DOHH2 (cell line): Measurements from ENCODE around the gene NKD1.

ENCODE experiments used
- H3F3A ChIP-seq: fragments of 200-600 bp; sonication (generic), shearing (Covaris generic); 2 replicates; pipeline ENCODE4 v1.6.0; 2016; ENCODE audit warnings: antibody characterized with exemption, mild to moderate bottlenecking; ENCODE audit not compliant: control insufficient read depth, insufficient read depth
- H3K27ac ChIP-seq: fragments of 200-600 bp; sonication (generic); 2 replicates; pipeline ENCODE4 v1.5.1; 2014; ENCODE audit warnings: low read depth, mild to moderate bottlenecking, low read length, moderate library complexity
- H3K27me3 ChIP-seq: fragments of 200-600 bp; sonication (generic); 2 replicates; pipeline ENCODE4 v1.6.1; 2014; ENCODE audit warnings: mild to moderate bottlenecking, low read length, mixed read lengths; ENCODE audit not compliant: control insufficient read depth
- H3K36me3 ChIP-seq: fragments of 200-600 bp; sonication (generic); 2 replicates; pipeline ENCODE4 v1.6.1; 2014; ENCODE audit warnings: mild to moderate bottlenecking, low read length, moderate library complexity, mixed read lengths; ENCODE audit not compliant: control insufficient read depth
- H3K4me1 ChIP-seq: fragments of 200-600 bp; sonication (generic); 2 replicates; pipeline ENCODE4 v1.6.1; 2014; ENCODE audit warnings: mild to moderate bottlenecking, low read length, mixed read lengths; ENCODE audit not compliant: control insufficient read depth
- H3K4me2 ChIP-seq: fragments of 200-600 bp; sonication (generic); 2 replicates; pipeline ENCODE4 v1.6.0; 2014; ENCODE audit warnings: mild to moderate bottlenecking, low read length, moderate library complexity
- H3K4me3 ChIP-seq: fragments of 200-600 bp; sonication (generic); 2 replicates; pipeline ENCODE4 v1.5.1; 2014; ENCODE audit warnings: mild to moderate bottlenecking, low read length, mixed read lengths
- H3K79me2 ChIP-seq: fragments of 200-600 bp; sonication (generic); 2 replicates; pipeline ENCODE4 v1.6.1; 2014; ENCODE audit warnings: mild to moderate bottlenecking, low read length, mixed read lengths; ENCODE audit not compliant: control insufficient read depth
- H3K9me2 ChIP-seq: fragments of 200-600 bp; sonication (generic); replicated peaks from 2 replicates; pipeline ENCODE4 v1.6.1; 2014; ENCODE audit warnings: mild to moderate bottlenecking, low read length, mixed read lengths; ENCODE audit not compliant: control insufficient read depth
- H3K9me3 ChIP-seq: fragments of 200-600 bp; sonication (generic); 2 replicates; pipeline ENCODE4 v1.6.1; 2014; ENCODE audit warnings: antibody characterized with exemption, low read length, mixed read lengths; ENCODE audit not compliant: control insufficient read depth, insufficient read depth
- H4K20me1 ChIP-seq: fragments of 200-600 bp; sonication (generic); 2 replicates; pipeline ENCODE4 v1.6.0; 2014; ENCODE audit warnings: low read depth, mild to moderate bottlenecking, antibody characterized with exemption, low read length, moderate library complexity; ENCODE audit not compliant: control insufficient read depth, insufficient read depth
- EZH2phosphoT487 ChIP-seq: fragments of 200-600 bp; sonication (generic); IDR thresholded peaks from 2 replicates; pipeline ENCODE4 v1.6.1; 2017; ENCODE audit warnings: borderline replicate concordance, mild to moderate bottlenecking, antibody characterized with exemption, low read length, moderate library complexity, mixed read lengths
- TF ChIP-seq, protein P1 (sequence below): fragments of 200-600 bp; sonication (generic); IDR thresholded peaks from one replicate; pipeline ENCODE4 v1.5.1; 2014; ENCODE audit warnings: antibody characterized with exemption, mild to moderate bottlenecking, low read depth, low read length; ENCODE audit not compliant: poor library complexity, severe bottlenecking

NKD1 gene

DNA sequence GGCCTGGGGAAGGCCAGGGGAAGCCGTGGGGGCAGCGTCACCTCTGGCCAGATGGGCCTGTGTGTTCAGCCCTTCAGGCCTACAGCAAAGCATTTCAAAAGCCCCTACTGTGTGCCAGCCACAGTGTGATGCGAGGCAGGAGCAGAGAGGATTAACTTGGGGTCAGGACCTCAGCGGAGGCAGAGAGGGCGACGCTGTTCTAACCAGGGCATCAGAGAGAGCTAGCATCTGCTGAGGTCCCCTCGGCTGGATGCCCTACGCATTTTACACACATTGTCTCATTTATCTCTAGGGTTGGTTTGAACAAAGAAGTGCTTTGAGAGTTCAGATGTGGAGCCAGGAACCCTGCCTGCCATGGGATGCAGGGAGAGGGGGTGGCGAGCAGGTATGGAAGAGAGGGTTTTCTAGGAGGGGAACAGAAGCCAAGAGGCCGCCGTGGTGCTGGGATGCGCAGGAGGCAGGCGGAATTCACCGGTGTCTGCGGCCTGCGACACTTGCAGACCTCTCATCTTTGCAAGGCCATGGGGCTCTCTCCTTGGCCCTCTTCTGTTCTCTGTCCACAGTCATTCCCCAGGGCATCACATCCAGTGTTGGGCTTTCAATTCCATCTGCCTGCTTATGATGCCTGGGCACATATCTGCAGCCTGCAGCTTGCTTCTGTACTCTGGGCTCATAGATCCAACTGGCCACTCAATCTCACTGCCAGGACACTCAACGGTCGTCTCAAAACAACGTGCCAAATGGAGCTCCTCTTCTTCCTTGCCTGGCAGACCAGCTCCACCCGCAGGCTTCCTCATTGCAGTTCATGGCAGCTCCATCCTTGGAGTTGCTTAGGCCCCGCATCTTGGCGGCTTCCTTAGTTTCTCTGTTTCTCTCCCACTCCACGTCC is 8.1 kb upstream of the NKD1 start:
- no peak overlapping the region for H3K27ac ChIP-seq
- no peaks in the 10 kb centered on the region for H3K9me2 ChIP-seq
- no peaks in the 10 kb centered on the region for H3K9me3 ChIP-seq
- no peaks in the 10 kb centered on the region for H3F3A ChIP-seq
- peaks cover 2% of the 10 kb centered on the region; the same call in 1 of the 2 replicates for H3K27me3 ChIP-seq
- H3K4me1 ChIP-seq, result no peaks in the 10 kb centered on the region
- no peaks in the 10 kb centered on the region for H3K36me3 ChIP-seq
- H3K79me2 ChIP-seq, result no peaks in the 10 kb centered on the region
- no peaks in the 10 kb centered on the region for H4K20me1 ChIP-seq
- no peak overlapping the region for H3K4me3 ChIP-seq
- TF ChIP-seq, protein P1, sequence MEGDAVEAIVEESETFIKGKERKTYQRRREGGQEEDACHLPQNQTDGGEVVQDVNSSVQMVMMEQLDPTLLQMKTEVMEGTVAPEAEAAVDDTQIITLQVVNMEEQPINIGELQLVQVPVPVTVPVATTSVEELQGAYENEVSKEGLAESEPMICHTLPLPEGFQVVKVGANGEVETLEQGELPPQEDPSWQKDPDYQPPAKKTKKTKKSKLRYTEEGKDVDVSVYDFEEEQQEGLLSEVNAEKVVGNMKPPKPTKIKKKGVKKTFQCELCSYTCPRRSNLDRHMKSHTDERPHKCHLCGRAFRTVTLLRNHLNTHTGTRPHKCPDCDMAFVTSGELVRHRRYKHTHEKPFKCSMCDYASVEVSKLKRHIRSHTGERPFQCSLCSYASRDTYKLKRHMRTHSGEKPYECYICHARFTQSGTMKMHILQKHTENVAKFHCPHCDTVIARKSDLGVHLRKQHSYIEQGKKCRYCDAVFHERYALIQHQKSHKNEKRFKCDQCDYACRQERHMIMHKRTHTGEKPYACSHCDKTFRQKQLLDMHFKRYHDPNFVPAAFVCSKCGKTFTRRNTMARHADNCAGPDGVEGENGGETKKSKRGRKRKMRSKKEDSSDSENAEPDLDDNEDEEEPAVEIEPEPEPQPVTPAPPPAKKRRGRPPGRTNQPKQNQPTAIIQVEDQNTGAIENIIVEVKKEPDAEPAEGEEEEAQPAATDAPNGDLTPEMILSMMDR, result no peak
- no peak for TF ChIP-seq EZH2phosphoT487
- H3K4me2 ChIP-seq, result no peak overlapping the region

DNA sequence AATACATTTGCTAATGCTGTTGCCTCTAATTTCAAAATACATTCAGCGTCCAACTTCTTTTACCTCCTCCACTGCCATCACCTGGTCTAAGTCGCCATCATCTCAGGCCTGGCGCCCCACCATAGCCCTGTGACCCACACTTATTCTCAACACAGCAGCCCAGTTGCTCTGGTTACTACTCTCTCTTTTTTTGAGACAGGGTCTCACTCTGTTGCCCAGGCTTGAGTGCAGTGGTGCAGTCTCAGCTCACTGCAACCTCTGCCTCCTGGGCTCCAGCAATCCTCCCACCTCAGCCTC is 7.5 kb upstream of the NKD1 start:
- no peaks in the 10 kb centered on the region for H3K4me1 ChIP-seq
- no peaks in the 10 kb centered on the region for H3K9me2 ChIP-seq
- no peak overlapping the region for H3K4me3 ChIP-seq
- no peak overlapping the region for H3K4me2 ChIP-seq
- no peaks in the 10 kb centered on the region for H3K9me3 ChIP-seq
- H3F3A ChIP-seq, result no peaks in the 10 kb centered on the region
- H3K27ac ChIP-seq, result no peak overlapping the region
- TF ChIP-seq EZH2phosphoT487, result no peak
- TF ChIP-seq, protein P1, result no peak
- H4K20me1 ChIP-seq, result no peaks in the 10 kb centered on the region
- peaks cover 8% of the 10 kb centered on the region; the same call in 1 of the 2 replicates for H3K27me3 ChIP-seq
- H3K79me2 ChIP-seq, result no peaks in the 10 kb centered on the region
- H3K36me3 ChIP-seq, result no peaks in the 10 kb centered on the region

DNA sequence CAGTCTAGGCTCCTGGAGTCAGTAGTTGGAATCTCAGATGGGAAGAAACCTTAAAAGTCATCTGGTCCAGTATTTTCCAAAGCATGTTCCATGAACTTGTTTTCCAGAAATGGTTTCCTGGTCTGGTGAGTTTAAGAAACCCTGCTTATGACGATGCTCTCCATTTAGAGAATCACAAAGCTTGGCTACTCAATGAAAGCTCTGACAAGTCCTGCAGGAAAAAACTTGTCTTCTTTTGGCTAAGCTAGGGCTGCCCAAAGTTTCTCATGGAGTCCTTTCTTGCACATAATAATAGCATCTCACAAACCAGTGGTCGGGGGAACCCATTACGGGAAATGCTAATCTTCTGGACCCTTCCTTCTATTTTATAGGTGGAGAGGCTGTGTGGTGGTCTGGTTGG is 5.5 kb upstream of the NKD1 start:
- H3K4me3 ChIP-seq, result no peak overlapping the region
- H3K9me2 ChIP-seq, result no peaks in the 10 kb centered on the region
- TF ChIP-seq, protein P1, result no peak
- no peak for TF ChIP-seq EZH2phosphoT487
- no peaks in the 10 kb centered on the region for H3K79me2 ChIP-seq
- H3K4me1 ChIP-seq, result peaks cover 5% of the 10 kb centered on the region; the same call in 1 of the 2 replicates
- no peaks in the 10 kb centered on the region for H3F3A ChIP-seq
- H3K9me3 ChIP-seq, result no peaks in the 10 kb centered on the region
- no peak overlapping the region for H3K4me2 ChIP-seq
- H3K27ac ChIP-seq, result no peak overlapping the region
- peaks cover 24% of the 10 kb centered on the region for H3K27me3 ChIP-seq
- no peaks in the 10 kb centered on the region for H3K36me3 ChIP-seq
- no peaks in the 10 kb centered on the region for H4K20me1 ChIP-seq
